Measurements from ENCODE around the gene ARMC8.

The ARMC8 gene

GRCh38 chr3:138219255-138219654 lies 32.2 kb downstream of the ARMC8 start:
- H3K4me3 ChIP-seq (ENCODE audit: insufficient read depth, low read depth, low read length): no peak overlapping the region
- H3K4me1 ChIP-seq (ENCODE audit: control insufficient read depth, insufficient read depth, low read length): no peaks in the 10 kb centered on the region
- H3K36me3 ChIP-seq (ENCODE audit: control insufficient read depth, insufficient read depth, low read length): peaks cover 14% of the 10 kb centered on the region
- no peaks in the 10 kb centered on the region for H3K27me3 ChIP-seq (ENCODE audit: control insufficient read depth, insufficient read depth, low read length, poor library complexity, severe bottlenecking)
- H3K27ac ChIP-seq (ENCODE audit: insufficient read depth, low read depth, low read length, poor library complexity, severe bottlenecking): no peak overlapping the region
- 77 to 85% methylated on average over 1 of the region's 1 CpG for WGBS, 2 experiments
- no peaks in the 10 kb centered on the region for H3K9me3 ChIP-seq (ENCODE audit: control insufficient read depth, low read length)

DNA sequence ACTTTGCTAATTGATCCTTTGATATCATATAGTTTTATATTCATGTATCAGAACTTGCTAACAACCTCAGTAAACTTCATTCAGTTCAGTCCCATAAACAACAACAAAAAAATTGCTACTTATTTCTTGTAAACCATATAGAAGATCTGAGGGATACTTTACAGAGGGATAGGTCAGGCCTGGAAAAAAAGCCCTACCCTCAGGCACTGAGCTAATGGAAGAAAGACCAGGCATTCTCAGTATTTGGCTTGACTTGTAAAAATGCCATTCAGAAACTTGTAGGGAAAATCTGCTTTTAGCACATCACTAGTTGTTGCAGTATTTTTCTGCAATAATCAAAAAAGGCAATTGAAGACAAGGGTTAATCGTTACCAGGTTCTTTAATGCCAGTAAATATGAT lies 33.1 kb downstream of the ARMC8 start:
- Histone ChIP-seq H3K36me3 (ENCODE audit: control insufficient read depth, insufficient read depth, low read length) (peaks cover 23% of the 10 kb centered on the region), H3K4me1 (ENCODE audit: control insufficient read depth, insufficient read depth, low read length) (no peaks in the 10 kb centered on the region), H3K27ac (ENCODE audit: insufficient read depth, low read depth, low read length, poor library complexity, severe bottlenecking) (no peak overlapping the region), H3K9me3 (ENCODE audit: control insufficient read depth, low read length) (no peaks in the 10 kb centered on the region), H3K4me3 (ENCODE audit: insufficient read depth, low read depth, low read length) (no peak overlapping the region), H3K27me3 (ENCODE audit: control insufficient read depth, insufficient read depth, low read length, poor library complexity, severe bottlenecking) (no peaks in the 10 kb centered on the region)
- 83 to 95% methylated on average over 1 of the region's 1 CpG for WGBS, 2 experiments

DNA sequence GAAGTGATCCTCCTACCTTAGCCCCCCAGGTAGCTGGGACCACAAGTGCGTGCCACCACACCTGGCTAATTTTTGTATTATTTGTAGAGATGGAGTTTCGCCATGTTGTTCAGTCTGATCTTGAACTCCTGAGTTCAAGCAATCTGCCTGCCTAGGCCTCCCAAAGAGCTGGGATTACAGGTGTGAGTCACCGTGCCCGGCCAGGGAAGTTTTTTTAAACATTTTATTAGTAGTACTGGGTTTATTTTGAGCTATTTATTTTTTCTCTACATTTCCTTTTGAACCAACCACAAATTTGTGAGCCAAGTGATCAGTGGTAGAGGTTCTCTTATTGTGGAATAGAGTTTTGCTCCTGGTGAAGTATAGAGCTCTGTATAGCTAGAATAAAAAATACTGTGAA lies 33.7 kb downstream of the ARMC8 start:
- Histone ChIP-seq H3K36me3 (ENCODE audit: control insufficient read depth, insufficient read depth, low read length) (peaks cover 28% of the 10 kb centered on the region), H3K4me1 (ENCODE audit: control insufficient read depth, insufficient read depth, low read length) (no peaks in the 10 kb centered on the region), H3K27ac (ENCODE audit: insufficient read depth, low read depth, low read length, poor library complexity, severe bottlenecking) (no peak overlapping the region), H3K9me3 (ENCODE audit: control insufficient read depth, low read length) (no peaks in the 10 kb centered on the region), H3K4me3 (ENCODE audit: insufficient read depth, low read depth, low read length) (no peak overlapping the region), H3K27me3 (ENCODE audit: control insufficient read depth, insufficient read depth, low read length, poor library complexity, severe bottlenecking) (no peaks in the 10 kb centered on the region)
- WGBS, 2 experiments: 97 to 98% methylated on average over 2 of the region's 4 CpGs

GRCh38 chr3:138222131-138222941 lies 35.2 kb downstream of the ARMC8 start:
- Histone ChIP-seq H3K4me1 (ENCODE audit: control insufficient read depth, insufficient read depth, low read length) (no peaks in the 10 kb centered on the region), H3K36me3 (ENCODE audit: control insufficient read depth, insufficient read depth, low read length) (peaks cover 28% of the 10 kb centered on the region), H3K4me3 (ENCODE audit: insufficient read depth, low read depth, low read length) (no peak overlapping the region), H3K27ac (ENCODE audit: insufficient read depth, low read depth, low read length, poor library complexity, severe bottlenecking) (no peak overlapping the region), H3K9me3 (ENCODE audit: control insufficient read depth, low read length) (no peaks in the 10 kb centered on the region), H3K27me3 (ENCODE audit: control insufficient read depth, insufficient read depth, low read length, poor library complexity, severe bottlenecking) (no peaks in the 10 kb centered on the region)
- 75 to 90% methylated on average over 1 to 2 of the region's 2 CpGs for WGBS, 2 experiments

DNA sequence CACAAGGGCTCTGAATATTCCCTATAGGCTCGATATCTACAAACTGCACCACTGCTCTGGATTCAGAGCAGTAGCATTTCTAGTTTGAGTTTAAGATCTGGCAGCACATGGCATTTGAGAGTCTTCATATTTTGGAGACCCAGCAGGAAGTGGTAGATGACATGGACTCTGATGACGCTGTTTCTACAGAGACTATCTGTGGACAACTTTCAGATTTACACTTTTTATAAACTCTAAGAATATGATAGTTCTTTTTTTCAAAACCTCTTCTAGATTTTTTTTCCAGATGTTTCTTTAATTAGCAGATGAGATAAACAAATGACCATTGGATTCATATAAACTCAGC lies 35.8 kb downstream of the ARMC8 start:
- 98 to 100% methylated on average over 2 of the region's 2 CpGs for WGBS, 2 experiments

DNA sequence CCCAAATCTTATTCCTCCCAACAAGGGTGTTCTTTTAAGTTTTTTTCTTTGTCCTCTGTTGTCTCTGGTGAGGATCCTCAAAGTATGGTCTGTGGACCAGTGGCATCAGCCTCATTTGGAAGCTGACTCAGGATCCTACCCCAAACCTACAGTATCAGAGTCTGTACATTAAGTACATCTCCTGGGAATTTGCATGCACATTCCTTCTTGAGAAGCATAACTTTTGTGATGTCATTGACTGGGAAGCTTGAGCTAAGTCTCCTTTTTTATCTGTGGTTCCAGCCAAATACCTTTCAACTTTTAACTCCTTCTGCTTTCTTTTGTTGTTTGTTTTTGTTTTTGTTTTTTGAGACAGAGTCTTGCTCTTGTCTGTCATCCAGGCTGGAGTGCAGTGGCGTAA lies 40.5 kb downstream of the ARMC8 start:
- Histone ChIP-seq H3K4me3 (ENCODE audit: insufficient read depth, low read depth, low read length) (no peak overlapping the region), H3K4me1 (ENCODE audit: control insufficient read depth, insufficient read depth, low read length) (no peaks in the 10 kb centered on the region), H3K27ac (ENCODE audit: insufficient read depth, low read depth, low read length, poor library complexity, severe bottlenecking) (no peak overlapping the region), H3K27me3 (ENCODE audit: control insufficient read depth, insufficient read depth, low read length, poor library complexity, severe bottlenecking) (no peaks in the 10 kb centered on the region), H3K9me3 (ENCODE audit: control insufficient read depth, low read length) (no peaks in the 10 kb centered on the region), H3K36me3 (ENCODE audit: control insufficient read depth, insufficient read depth, low read length) (peaks cover 31% of the 10 kb centered on the region)
- 93 to 95% methylated on average over 1 of the region's 1 CpG for WGBS, 2 experiments

More for the DNA sequence above, 35.8 kb downstream of the ARMC8 start:
- no peak overlapping the region for H3K4me3 ChIP-seq (ENCODE audit: insufficient read depth, low read depth, low read length)
- peaks cover 28% of the 10 kb centered on the region for H3K36me3 ChIP-seq (ENCODE audit: control insufficient read depth, insufficient read depth, low read length)
- H3K27me3 ChIP-seq (ENCODE audit: control insufficient read depth, insufficient read depth, low read length, poor library complexity, severe bottlenecking): no peaks in the 10 kb centered on the region
- no peaks in the 10 kb centered on the region for H3K4me1 ChIP-seq (ENCODE audit: control insufficient read depth, insufficient read depth, low read length)
- H3K9me3 ChIP-seq (ENCODE audit: control insufficient read depth, low read length): no peaks in the 10 kb centered on the region
- H3K27ac ChIP-seq (ENCODE audit: insufficient read depth, low read depth, low read length, poor library complexity, severe bottlenecking): no peak overlapping the region

DNA sequence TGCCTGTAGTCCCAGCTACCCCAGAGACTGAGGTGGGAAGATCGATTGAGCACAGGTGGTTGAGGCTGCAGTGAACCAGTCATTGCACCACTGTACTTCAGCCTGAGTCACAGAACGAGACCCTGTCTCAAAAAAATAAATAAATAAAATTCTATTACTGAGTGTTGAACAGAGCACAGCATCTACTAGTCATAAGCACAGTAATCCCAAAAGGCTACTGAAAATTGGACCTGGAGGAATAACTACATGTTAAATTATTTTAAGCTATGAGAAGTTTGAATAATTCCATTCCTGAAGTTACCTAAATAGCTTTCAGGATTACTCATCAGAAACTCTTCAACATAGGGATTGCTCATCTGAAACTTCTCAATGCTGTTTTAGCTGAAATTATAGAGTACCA lies 43.4 kb downstream of the ARMC8 start:
- Histone ChIP-seq H3K27me3 (ENCODE audit: control insufficient read depth, insufficient read depth, low read length, poor library complexity, severe bottlenecking) (no peaks in the 10 kb centered on the region), H3K4me3 (ENCODE audit: insufficient read depth, low read depth, low read length) (no peak overlapping the region), H3K27ac (ENCODE audit: insufficient read depth, low read depth, low read length, poor library complexity, severe bottlenecking) (no peak overlapping the region), H3K4me1 (ENCODE audit: control insufficient read depth, insufficient read depth, low read length) (no peaks in the 10 kb centered on the region), H3K9me3 (ENCODE audit: control insufficient read depth, low read length) (no peaks in the 10 kb centered on the region), H3K36me3 (ENCODE audit: control insufficient read depth, insufficient read depth, low read length) (peaks cover 8% of the 10 kb centered on the region)
- WGBS, 2 experiments: 95 to 97% methylated on average over 2 of the region's 2 CpGs

GRCh38 chr3:138232705-138233364 lies 45.7 kb downstream of the ARMC8 start:
- Histone ChIP-seq H3K27me3 (ENCODE audit: control insufficient read depth, insufficient read depth, low read length, poor library complexity, severe bottlenecking) (no peaks in the 10 kb centered on the region), H3K27ac (ENCODE audit: insufficient read depth, low read depth, low read length, poor library complexity, severe bottlenecking) (no peak overlapping the region), H3K36me3 (ENCODE audit: control insufficient read depth, insufficient read depth, low read length) (peaks cover 13% of the 10 kb centered on the region), H3K9me3 (ENCODE audit: control insufficient read depth, low read length) (no peaks in the 10 kb centered on the region), H3K4me1 (ENCODE audit: control insufficient read depth, insufficient read depth, low read length) (no peaks in the 10 kb centered on the region), H3K4me3 (ENCODE audit: insufficient read depth, low read depth, low read length) (no peak overlapping the region)
- WGBS, 2 experiments: 96 to 98% methylated on average over 4 of the region's 4 CpGs

- no peak overlapping the region for H3K27ac ChIP-seq (ENCODE audit: insufficient read depth, low read depth, low read length, poor library complexity, severe bottlenecking)
- H3K9me3 ChIP-seq (ENCODE audit: control insufficient read depth, low read length): no peaks in the 10 kb centered on the region
- H3K27me3 ChIP-seq (ENCODE audit: control insufficient read depth, insufficient read depth, low read length, poor library complexity, severe bottlenecking): no peaks in the 10 kb centered on the region
- H3K4me1 ChIP-seq (ENCODE audit: control insufficient read depth, insufficient read depth, low read length): no peaks in the 10 kb centered on the region
- 96 to 97% methylated on average over 4 to 5 of the region's 5 CpGs for WGBS, 2 experiments
- peaks cover 16% of the 10 kb centered on the region for H3K36me3 ChIP-seq (ENCODE audit: control insufficient read depth, insufficient read depth, low read length)
- no peak overlapping the region for H3K4me3 ChIP-seq (ENCODE audit: insufficient read depth, low read depth, low read length)
Measured at GRCh38 chr3:138234401-138235179, 47.5 kb downstream of the ARMC8 start.

GRCh38 chr3:138238711-138239110 lies 51.6 kb downstream of the ARMC8 start:
- 97% methylated on average over 5 of the region's 6 CpGs; no CpG with 5 or more reads in 1 of the 2 experiments for WGBS, 2 experiments
- Histone ChIP-seq H3K27me3 (ENCODE audit: control insufficient read depth, insufficient read depth, low read length, poor library complexity, severe bottlenecking) (no peaks in the 10 kb centered on the region), H3K27ac (ENCODE audit: insufficient read depth, low read depth, low read length, poor library complexity, severe bottlenecking) (no peak overlapping the region), H3K36me3 (ENCODE audit: control insufficient read depth, insufficient read depth, low read length) (peaks cover 26% of the 10 kb centered on the region), H3K4me1 (ENCODE audit: control insufficient read depth, insufficient read depth, low read length) (no peaks in the 10 kb centered on the region), H3K4me3 (ENCODE audit: insufficient read depth, low read depth, low read length) (no peak overlapping the region), H3K9me3 (ENCODE audit: control insufficient read depth, low read length) (no peaks in the 10 kb centered on the region)
